Measurements from ENCODE around the gene MUC4.
"Not testable (repeated sequence)": the region's sequence is repeated elsewhere in the genome, so short reads cannot be mapped to it uniquely, and the experiment has no call there.

Gene MUC4

DNA sequence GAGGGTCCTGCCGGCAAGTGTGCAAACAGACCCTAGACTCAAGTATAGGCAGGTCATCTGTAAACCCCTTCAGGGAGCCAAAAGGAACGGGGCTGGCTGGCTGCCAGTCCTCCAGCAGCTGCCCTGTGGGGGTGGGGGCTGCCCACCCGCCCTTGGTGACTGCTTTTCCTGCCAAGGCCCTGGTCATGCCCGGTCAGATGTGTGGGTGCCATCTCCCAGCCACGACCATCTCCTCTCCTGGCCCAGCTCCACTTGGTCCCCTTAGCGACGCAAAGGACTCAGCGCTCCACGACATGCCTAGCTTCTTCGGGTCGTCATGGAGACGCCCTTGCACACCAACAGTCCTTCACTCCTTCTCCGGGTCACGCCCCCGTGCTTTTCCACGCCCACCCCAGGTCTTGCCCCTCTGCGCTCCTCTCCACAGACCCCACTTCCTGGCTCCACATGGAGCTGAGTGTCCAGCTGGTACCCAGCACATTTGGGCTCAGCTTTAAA is 2.4 kb downstream of the MUC4 start:
- no peak for DNase-seq

GRCh38 chr3:195808741-195809290 is 2.9 kb downstream of the MUC4 start:
- DNase-seq = no peak

DNA sequence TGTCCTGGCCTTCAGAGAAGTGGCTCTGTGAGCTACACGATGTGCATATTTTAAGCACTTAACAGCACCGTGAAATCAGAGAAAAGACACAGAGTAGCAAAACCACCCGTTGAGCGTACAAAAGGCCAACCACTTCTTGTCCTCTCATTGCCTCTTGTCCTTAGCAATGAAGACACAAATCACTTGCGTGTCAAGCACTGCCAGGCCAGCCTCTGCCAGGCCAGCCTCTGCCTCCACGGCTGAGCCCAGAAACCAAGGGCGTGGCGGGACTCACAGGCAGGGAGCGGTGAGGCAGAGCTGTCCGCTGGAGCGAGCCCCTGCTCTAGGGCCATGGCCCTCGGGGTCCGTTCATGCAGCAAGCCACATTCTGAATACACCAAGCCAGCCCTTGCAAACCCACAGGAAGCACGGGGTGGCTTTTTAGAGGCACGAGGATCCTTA is 4.0 kb downstream of the MUC4 start:
- peak; percentile 64 for DNase-seq

DNA sequence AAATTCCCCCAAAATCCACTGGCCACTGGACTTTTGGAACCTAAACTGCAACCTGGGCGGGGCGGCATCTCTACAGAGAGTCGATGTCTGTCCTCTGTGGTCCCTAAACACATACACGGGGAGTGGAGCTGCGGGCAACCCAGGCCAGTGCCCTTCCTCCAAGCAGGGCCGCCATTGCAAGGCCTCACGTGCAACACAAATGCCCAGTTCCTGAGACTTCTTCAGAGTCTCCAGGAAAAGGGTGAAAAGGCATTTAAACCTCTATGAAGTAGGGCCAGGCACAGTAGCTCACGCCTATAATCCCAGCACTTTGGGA is 4.9 kb downstream of the MUC4 start:
- no peak for DNase-seq

DNA sequence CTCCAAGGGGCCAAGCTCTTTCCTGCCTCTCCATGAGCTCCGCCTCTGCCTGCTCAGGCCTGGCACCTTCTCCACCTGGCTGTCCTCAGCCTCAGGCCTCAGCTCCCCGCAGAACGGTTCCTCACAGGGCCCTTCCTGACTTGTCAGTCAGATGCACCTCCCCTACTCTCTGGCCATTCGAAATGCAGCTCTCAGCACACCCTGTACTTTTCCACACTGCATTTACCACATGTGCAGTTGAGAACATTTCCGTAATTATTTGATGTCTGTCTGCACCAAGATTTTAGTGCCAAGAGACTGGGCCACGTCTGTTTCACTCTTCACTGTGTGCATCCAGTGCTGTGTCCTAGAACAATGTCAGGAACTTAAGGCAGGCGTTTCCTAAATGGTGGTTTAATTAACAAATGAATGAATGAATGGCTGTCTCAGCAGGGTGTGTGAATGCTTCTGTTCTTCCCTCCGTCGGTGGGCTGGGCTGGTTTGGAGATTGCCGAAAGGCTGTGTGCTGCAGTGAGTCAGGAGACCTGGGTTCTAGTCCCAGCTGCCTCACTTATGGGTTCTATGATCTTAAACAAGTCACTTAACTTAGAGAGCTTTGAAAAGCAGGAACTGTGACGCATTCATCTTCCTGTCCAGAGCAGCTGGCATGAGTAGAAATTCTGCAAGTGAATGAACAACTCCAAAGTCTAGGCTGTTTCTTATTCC is 5.4 kb downstream of the MUC4 start:
- DNase-seq = peak; percentile 74

DNA sequence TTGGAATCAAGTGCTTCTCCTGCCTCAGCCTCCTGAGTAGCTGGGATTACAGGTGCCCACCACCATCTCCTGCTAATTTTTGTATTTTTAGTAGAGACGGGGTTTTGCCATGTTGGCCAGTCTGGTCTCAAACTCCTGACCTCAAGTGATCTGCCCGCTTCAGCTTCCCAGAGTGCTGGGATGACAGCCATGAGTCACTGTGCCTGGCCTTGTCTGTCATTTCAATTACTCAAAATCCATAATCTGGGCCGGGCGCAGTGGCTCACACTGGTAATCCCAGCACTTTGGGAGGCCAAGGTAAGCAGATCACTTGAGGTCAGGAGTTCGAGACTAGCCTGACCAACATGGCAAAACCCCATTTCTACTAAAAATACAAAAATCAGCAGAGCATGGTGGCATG is 6.1 kb downstream of the MUC4 start:
- not testable (repeated sequence) for DNase-seq

GRCh38 chr3:195805181-195805580 is 6.5 kb downstream of the MUC4 start:
- DNase-seq = no peak

GRCh38 chr3:195803289-195803908 is 8.3 kb downstream of the MUC4 start:
- peak; percentile 35 for DNase-seq

GRCh38 chr3:195802795-195803194 is 8.9 kb downstream of the MUC4 start:
- peak; percentile 39 for DNase-seq

DNA sequence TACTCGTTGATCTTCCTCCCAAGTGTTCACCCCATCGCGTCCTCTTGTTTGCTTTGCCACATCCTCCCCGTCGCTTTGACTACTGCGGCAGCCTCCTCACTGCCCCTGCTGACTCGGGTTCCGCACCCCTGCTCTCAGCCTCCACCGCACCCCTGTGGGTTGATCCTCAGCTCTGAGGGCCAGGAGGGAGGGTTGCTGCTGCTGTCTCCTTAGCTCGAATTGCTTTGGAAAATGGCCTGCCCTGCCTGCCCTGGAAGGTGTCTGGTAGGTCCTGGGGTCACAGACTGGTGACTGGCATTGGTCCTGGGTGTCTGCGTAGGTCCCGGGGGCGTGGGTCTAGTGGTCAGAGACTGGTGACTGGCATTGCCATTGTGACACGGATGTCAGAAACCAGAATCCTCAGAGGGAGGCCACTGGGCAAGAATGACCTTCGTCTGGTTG is 9.4 kb downstream of the MUC4 start:
- no peak for DNase-seq

GRCh38 chr3:195801251-195802183 is 10.2 kb downstream of the MUC4 start:
- no peak for DNase-seq

DNA sequence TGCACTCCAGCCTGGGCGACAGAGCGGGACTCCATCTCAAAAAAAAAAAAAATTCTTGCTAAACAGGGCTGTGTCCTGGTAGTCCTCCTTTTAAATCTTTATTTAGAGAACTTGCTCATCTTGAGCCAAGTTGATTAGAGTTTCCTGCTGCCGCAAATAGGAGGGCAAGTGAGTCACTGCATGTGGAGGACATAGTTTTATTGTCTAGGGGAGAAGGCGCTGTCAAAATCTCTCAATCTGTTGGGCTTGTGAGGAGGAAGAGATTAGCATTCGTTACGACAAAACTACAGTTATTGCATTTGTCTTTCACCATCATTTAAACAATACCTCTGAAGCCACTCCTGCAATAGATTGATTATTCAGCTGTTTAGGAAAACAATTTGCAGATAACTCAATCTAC is 11.5 kb downstream of the MUC4 start:
- DNase-seq = no peak

GRCh38 chr3:195796795-195797194 is 14.9 kb downstream of the MUC4 start:
- no peak for DNase-seq

- no peak for DNase-seq
Observed at GRCh38 chr3:195794708-195795107, 17.0 kb downstream of the MUC4 start.

DNA sequence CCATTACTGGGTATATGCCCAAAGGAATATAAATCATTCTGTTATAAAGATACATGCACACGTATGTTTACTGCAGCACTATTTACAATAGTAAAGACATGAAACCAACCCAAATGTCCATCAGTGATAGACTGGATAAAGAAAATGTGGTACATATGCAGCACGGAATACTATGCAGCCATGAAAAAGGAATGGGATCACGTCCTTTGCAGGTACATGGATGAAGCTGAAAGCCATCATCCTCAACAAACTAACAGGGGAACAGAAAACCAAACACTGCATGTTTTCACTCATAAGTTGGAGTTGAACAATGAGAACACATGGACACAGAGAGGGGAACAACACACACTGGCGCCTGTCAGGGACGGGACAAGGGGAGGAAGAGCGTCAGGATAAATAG is 19.1 kb downstream of the MUC4 start:
- not testable (repeated sequence) for DNase-seq

GRCh38 chr3:195790901-195791300 is 20.8 kb downstream of the MUC4 start:
- no peak for DNase-seq

- no peak for DNase-seq
Observed at GRCh38 chr3:195788711-195789581, 22.8 kb downstream of the MUC4 start.

DNA sequence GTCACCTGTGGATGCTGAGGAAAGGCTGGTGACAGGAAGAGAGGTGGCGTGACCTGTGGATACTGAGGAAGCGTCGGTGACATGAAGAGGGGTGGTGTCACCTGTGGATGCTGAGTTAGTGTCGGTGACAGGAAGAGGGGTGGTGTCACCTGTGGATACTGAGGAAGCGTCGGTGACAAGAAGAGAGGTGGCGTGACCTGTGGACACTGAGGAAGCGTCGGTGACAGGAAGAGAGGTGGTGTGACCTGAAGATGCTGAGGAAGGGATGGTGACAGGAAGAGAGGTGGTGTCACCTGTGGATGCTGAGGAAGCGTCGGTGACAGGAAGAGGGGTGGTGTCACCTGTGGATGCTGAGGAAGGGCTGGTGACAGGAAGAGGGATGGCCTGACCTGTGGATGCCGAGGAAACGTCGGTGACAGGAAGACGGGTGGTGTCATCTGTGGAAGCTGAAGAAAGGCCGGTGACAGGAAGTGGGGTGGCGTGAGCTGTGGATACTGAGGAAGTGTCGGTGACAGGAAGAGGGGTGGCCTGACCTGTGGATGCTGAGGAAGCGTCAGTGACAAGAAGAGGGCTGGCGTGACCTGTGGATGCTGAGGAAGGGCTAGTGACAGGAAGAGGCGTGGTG is 25.8 kb downstream of the MUC4 start:
- DNase-seq = not testable (repeated sequence)

DNA sequence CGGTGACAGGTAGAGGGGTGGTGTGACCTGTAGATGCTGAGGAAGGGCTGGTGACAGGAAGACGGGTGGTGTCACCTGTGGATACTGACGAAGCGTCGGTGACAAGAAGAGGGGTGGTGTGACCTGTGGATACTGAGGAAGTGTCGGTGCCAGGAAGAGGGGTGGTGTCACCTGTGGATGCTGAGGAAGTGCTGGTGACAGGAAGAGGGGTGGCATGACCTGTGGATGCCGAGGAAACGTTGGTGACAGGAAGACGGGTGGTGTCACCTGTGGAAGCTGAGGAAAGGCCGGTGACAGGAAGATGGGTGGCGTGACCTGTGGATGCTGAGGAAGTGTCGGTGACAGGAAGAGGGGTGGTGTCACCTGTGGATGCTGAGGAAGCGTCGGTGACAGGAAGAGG is 27.7 kb downstream of the MUC4 start:
- not testable (repeated sequence) for DNase-seq

DNA sequence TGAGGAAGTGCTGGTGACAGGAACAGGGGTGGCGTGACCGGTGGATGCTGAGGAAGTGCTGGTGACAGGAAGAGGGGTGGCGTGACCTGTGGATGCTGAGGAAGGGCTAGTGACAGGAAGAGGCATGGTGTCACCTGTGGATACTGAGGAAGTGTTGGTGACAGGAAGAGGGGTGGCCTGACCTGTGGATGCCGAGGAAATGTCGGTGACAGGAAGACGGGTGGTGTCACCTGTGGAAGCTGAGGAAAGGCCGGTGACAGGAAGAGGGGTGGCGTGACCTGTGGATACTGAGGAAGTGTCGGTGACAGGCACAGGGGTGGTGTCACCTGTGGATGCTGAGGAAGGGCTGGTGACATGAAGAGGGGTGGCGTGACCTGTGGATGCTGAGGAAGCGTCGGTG is 30.5 kb downstream of the MUC4 start:
- DNase-seq = not testable (repeated sequence)

GRCh38 chr3:195777975-195778374 is 33.8 kb downstream of the MUC4 start:
- no peak for DNase-seq

GRCh38 chr3:195774917-195775316 is 36.8 kb downstream of the MUC4 start:
- peak; percentile 27 for DNase-seq
